Prostate gland (tissue), 2 donors: ENCODE measurements around the gene DMRT1. TPM values are rescaled to one million over a fixed set of nuclear protein-coding genes. Genes with fewer than 3 reads are reported as not detected.

ENCODE experiments used
- DNase-seq: peaks from one replicate; pipeline ENCODE4 v3.0.0-alpha.2; 2019; ENCODE audit warnings: low spot score
- H3K27ac ChIP-seq, 2 donors: fragments of 200-600 bp; sonication (generic); 2 replicates each; pipeline ENCODE4 v1.5.1; 2017 to 2019
- H3K27me3 ChIP-seq: fragments of 200-600 bp; sonication (generic); replicated peaks from 2 replicates; pipeline ENCODE4 v1.5.1; 2019; ENCODE audit not compliant: insufficient read depth
- H3K36me3 ChIP-seq, 2 donors: fragments of 200-600 bp; sonication (generic); 1 replicate in 1 of 2; 2 replicates in 1 of 2; pipeline versions ENCODE4 v1.5.1 to v1.8.1; 2017 to 2019
- H3K4me1 ChIP-seq: fragments of 200-600 bp; sonication (generic); replicated peaks from 2 replicates; pipeline ENCODE4 v1.5.1; 2019
- H3K4me3 ChIP-seq, 2 donors: fragments of 200-600 bp; sonication (generic); 2 replicates each; pipeline ENCODE4 v1.5.1; 2017 to 2019
- H3K9me3 ChIP-seq: fragments of 200-600 bp; sonication (generic); 2 replicates; pipeline ENCODE4 v1.5.1; 2017
- POLR2A ChIP-seq: fragments of 450-650 bp; IDR thresholded peaks from one replicate; pipeline ENCODE4 v1.6.1; 2016; ENCODE audit warnings: antibody characterized with exemption, mild to moderate bottlenecking
- POLR2AphosphoS5 ChIP-seq: sonication (generic); formaldehyde crosslinking; IDR thresholded peaks from one replicate; pipeline ENCODE4 v1.6.1; 2017; ENCODE audit warnings: antibody characterized with exemption
- WGBS: methylation state at CpG from one replicate; pipeline ENCODE4 v1.1.5; 2018; 5-methylcytosine and 5-hydroxymethylcytosine counted together
- intact Hi-C: fragments of 100-400 bp; cut with DNase I; formaldehyde crosslinking; loops from one replicate; pipeline ENCODE4 v1.14.2; 2022
- total RNA-seq, 2 donors: library from RNA; depleted of rRNA; stranded (reverse); fragments of >200 nt; gene quantifications; one replicate each; pipeline ENCODE4 v1.1.0, GENCODE V29; 2016
- TF ChIP-seq, protein P1 (sequence below), 4 experiments: fragments of 200-600 bp in 2 of 4; fragments of 450-650 bp in 2 of 4; sonication (generic) in 2 of 4; IDR thresholded peaks; 1 replicate in 3 of 4; 2 replicates in 1 of 4; pipeline ENCODE4 v1.5.1; 2016 to 2019; ENCODE audit warnings: antibody characterized with exemption in 4 of 4, mild to moderate bottlenecking in 2 of 4, moderate library complexity in 2 of 4

Gene DMRT1
- total RNA-seq, 2 donors from 2014 or later: 85.9 TPM; not detected in 1

GRCh38 chr9:974031-974995, 132.8 kb downstream of the DMRT1 start:
- no peak for DNase-seq
- Histone ChIP-seq H3K4me1 (no peaks in the 10 kb centered on the region), H3K4me3 (no peak overlapping the region), H3K36me3 (no peaks in the 10 kb centered on the region), H3K27ac (no peak overlapping the region), H3K9me3 (no peaks in the 10 kb centered on the region), H3K27me3 (peaks cover 84% of the 10 kb centered on the region)
- WGBS: 15% methylated on average over 29 of the region's 29 CpGs
- intact Hi-C loops: no loop called here
- no peak for TF ChIP-seq POLR2A

DNA sequence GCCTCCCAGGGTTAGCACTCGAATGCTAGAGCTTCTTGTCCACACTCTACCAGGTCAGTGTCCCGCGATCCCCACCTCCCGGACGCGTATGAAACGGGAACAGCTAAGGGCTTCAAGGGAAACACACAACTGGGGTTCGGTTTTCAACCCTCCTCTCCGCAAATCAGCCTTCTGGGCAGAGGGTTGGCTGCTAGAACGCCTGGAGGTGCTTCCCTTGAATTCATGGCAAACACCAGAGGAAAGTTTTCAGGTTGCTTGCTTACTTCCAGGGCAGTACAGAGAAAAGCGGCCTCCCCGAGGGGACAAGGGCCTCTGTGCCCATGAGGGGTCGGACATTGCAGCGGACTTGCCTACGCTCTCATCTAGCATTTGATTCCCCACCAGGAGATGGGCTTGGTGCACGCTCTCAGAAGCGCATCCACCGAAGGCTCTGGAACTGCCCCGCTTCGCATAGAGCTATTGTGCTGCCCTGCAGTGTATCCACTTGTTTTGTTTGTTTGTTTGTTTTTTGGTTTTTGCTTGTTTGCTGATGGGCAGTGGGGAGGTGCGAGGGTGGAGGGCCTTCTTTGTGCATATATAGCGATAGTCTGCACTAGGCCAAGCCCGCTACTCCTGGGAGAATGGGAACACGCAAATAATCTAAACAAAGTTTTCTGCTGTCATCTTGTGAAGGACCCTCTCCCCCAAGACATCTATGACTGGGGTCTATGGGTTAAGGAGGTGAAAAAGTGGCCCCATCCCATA, 133.7 kb downstream of the DMRT1 start:
- Histone ChIP-seq H3K27ac (no peak overlapping the region), H3K4me3 (no peak overlapping the region), H3K4me1 (no peaks in the 10 kb centered on the region), H3K36me3 (no peaks in the 10 kb centered on the region), H3K27me3 (peaks cover 75% of the 10 kb centered on the region), H3K9me3 (no peaks in the 10 kb centered on the region)
- no peak for DNase-seq
- WGBS: 27% methylated on average over 24 of the region's 24 CpGs
- intact Hi-C loops: no loop called here
- TF ChIP-seq POLR2A (no peak), POLR2AphosphoS5 (no peak)
- TF ChIP-seq, protein P1, sequence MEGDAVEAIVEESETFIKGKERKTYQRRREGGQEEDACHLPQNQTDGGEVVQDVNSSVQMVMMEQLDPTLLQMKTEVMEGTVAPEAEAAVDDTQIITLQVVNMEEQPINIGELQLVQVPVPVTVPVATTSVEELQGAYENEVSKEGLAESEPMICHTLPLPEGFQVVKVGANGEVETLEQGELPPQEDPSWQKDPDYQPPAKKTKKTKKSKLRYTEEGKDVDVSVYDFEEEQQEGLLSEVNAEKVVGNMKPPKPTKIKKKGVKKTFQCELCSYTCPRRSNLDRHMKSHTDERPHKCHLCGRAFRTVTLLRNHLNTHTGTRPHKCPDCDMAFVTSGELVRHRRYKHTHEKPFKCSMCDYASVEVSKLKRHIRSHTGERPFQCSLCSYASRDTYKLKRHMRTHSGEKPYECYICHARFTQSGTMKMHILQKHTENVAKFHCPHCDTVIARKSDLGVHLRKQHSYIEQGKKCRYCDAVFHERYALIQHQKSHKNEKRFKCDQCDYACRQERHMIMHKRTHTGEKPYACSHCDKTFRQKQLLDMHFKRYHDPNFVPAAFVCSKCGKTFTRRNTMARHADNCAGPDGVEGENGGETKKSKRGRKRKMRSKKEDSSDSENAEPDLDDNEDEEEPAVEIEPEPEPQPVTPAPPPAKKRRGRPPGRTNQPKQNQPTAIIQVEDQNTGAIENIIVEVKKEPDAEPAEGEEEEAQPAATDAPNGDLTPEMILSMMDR (IDR thresholded peaks at IDR 0.05): no peak

DNA sequence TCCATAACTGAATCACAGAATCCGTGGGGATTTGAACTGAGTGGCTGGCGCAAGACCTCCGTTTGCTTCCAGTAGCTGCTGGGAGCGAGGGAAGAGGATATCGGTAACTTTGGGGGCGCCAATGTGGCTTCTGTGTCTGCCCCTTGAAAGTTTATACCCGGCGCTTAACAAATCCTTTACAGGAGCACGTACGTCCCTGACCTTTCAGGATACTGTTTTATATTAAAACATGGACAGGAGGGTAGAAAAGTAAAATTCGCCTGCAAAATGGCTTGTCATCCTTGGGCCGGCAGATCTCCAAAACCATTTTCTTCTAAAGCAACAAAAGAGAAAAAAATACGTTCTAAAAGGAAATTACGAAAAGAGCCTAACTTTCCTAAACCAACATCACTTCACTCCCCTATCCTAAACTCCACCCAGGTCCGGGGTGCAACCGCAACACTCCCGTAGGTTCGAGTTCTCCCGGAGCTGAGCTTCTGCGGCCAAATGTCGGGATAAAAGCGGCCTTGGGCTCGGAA, 134.3 kb downstream of the DMRT1 start:
- Histone ChIP-seq H3K4me3 (no peak overlapping the region), H3K9me3 (no peaks in the 10 kb centered on the region), H3K27ac (no peak overlapping the region), H3K36me3 (no peaks in the 10 kb centered on the region), H3K4me1 (no peaks in the 10 kb centered on the region), H3K27me3 (peaks cover 69% of the 10 kb centered on the region)
- intact Hi-C loops: no loop called here
- DNase-seq: no peak
- WGBS: 10% methylated on average over 23 of the region's 23 CpGs
- TF ChIP-seq, protein P1 (IDR thresholded peaks at IDR 0.05): no peak
- TF ChIP-seq POLR2A (no peak), POLR2AphosphoS5 (no peak)

- H3K4me1 ChIP-seq: no peaks in the 10 kb centered on the region
- intact Hi-C loops: no loop called here
- H3K27me3 ChIP-seq: peaks cover 68% of the 10 kb centered on the region
- under 1% methylated on average over 58 of the region's 70 CpGs for WGBS
- no peaks in the 10 kb centered on the region for H3K9me3 ChIP-seq
- no peak within 1 kb of the TSS for H3K27ac ChIP-seq
- no peak within 1 kb of the TSS for H3K4me3 ChIP-seq
- no peaks in the 10 kb centered on the region for H3K36me3 ChIP-seq
- no peak for DNase-seq
- TF ChIP-seq POLR2A (no peak), POLR2AphosphoS5 (no peak)
- TF ChIP-seq, protein P1 (IDR thresholded peaks at IDR 0.05): no peak
Observed at GRCh38 chr9:976258-976942, 134.9 kb downstream of the DMRT1 start, which contains the start of gene DMRT3. DMRT3 (plus strand) TSS chr9:976655; CDS start chr9:977002, 347 bp downstream.
